Measurements from ENCODE around the gene CEP72.
A peak's percentile ranks its signal among the peaks of the same experiment; 100 is the strongest.
"Not testable (repeated sequence)": the region's sequence is repeated elsewhere in the genome, so short reads cannot be mapped to it uniquely, and the experiment has no call there.

CEP72 gene

DNA sequence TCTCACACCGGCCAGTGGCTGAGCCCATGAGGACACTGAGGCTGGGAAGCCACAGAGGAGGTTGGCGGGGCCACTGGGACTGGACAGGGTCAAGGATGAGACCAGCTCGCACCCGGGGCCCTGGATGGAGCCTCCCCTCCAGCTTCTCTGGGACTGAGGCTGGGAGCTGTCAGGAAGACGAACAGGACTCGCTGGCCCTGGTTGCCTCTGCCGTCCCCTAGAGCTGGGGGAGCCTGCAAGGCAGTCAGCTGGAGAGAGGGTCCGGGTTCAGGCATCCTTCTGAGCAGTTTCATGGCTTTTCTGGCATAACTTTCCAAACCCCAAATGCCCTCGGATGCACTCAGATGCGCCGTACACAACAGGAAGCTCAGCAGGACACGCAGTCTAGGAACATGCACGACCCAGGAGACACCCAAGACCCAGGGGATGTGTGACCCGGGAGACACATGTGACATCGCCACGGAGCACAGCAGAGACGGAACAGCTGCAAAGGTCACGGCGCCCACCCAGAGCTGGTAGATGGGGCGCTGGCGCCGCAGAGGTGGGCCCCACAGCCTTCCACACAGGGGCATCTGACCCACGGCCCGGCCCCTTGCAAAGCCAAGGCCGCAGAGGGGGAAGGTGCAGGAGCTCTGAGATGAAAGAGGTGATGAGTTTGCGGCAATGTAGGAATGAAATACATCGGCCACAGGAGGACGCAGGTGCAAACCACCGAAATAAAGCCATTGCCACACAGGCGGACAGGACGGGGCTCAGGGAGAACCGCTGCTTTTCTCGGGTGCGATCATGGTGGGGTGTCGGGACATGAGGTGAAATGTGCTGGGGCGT lies 63.9 kb downstream of the CEP72 start:
- H3K27me3 ChIP-seq = peaks cover 8% of the 10 kb centered on the region; the same call in 1 of the 2 replicates
- H3K36me3 ChIP-seq = no peaks in the 10 kb centered on the region
- H3K4me3 ChIP-seq (ENCODE audit: low read depth, low read length) = no peak overlapping the region
- DNase-seq = peak; percentile 10
- H3K9me3 ChIP-seq = no peaks in the 10 kb centered on the region
- H3K4me1 ChIP-seq = peaks cover 18% of the 10 kb centered on the region
- TF ChIP-seq, protein P1, sequence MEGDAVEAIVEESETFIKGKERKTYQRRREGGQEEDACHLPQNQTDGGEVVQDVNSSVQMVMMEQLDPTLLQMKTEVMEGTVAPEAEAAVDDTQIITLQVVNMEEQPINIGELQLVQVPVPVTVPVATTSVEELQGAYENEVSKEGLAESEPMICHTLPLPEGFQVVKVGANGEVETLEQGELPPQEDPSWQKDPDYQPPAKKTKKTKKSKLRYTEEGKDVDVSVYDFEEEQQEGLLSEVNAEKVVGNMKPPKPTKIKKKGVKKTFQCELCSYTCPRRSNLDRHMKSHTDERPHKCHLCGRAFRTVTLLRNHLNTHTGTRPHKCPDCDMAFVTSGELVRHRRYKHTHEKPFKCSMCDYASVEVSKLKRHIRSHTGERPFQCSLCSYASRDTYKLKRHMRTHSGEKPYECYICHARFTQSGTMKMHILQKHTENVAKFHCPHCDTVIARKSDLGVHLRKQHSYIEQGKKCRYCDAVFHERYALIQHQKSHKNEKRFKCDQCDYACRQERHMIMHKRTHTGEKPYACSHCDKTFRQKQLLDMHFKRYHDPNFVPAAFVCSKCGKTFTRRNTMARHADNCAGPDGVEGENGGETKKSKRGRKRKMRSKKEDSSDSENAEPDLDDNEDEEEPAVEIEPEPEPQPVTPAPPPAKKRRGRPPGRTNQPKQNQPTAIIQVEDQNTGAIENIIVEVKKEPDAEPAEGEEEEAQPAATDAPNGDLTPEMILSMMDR (IDR thresholded peaks at IDR 0.05; ENCODE audit: low read depth, low read length) = no peak

DNA sequence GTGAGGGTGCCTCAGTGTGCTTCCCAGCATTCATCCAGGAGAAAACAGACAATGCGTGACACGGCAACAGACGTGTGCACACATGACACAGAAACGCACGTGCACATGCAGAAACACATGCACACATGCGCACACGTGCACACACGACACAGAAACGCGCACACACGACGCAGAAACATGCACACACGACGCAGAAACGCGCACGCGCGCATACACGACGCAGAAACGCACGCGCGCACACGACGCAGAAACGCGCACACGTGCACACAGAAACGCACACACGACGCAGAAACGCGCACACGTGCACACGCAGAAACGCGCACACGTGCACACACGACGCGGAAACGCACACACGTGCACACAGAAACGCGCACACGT lies 64.5 kb downstream of the CEP72 start:
- no peak for DNase-seq
- Histone ChIP-seq H3K4me3 (ENCODE audit: low read depth, low read length) (no peak overlapping the region), H3K36me3 (no peaks in the 10 kb centered on the region), H3K27me3 (peaks cover 8% of the 10 kb centered on the region; the same call in 1 of the 2 replicates), H3K9me3 (no peaks in the 10 kb centered on the region), H3K4me1 (peaks cover 17% of the 10 kb centered on the region)
- TF ChIP-seq, protein P1 (IDR thresholded peaks at IDR 0.05; ENCODE audit: low read depth, low read length) = no peak

GRCh38 chr5:677131-678101 lies 65.3 kb downstream of the CEP72 start:
- Histone ChIP-seq H3K4me3 (ENCODE audit: low read depth, low read length) (no peak overlapping the region), H3K36me3 (no peaks in the 10 kb centered on the region), H3K27me3 (peaks cover 2% of the 10 kb centered on the region; the same call in 1 of the 2 replicates), H3K4me1 (peaks cover 10% of the 10 kb centered on the region), H3K9me3 (no peaks in the 10 kb centered on the region)
- TF ChIP-seq, protein P1 (IDR thresholded peaks at IDR 0.05; ENCODE audit: low read depth, low read length) = no peak
- peak; percentile 10 for DNase-seq

DNA sequence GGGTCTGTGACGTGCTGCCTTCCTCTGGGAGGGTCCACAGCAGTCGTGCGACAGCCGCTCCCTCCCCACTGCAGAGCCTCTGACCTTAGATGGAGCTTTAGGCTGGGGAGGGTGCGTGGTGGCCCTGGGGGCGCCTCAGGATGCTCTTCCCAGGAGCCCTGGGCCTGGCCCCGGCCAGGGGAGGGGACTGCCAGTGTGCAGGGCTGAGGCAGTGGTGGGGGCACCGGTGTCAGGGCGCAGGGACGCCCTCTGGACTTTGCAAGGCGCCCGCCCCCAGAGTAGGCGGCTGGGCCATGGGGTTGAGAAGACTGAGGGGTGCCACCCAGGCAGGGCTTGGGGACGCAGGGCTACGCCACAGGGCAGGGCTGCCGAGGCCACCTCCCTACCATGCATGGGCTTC lies 66.4 kb downstream of the CEP72 start:
- DNase-seq; H3K9me3 ChIP-seq; H3K36me3 ChIP-seq; H3K4me1 ChIP-seq; H3K27me3 ChIP-seq; H3K4me3 ChIP-seq (ENCODE audit: low read depth, low read length): not testable (repeated sequence)

- not testable (repeated sequence) for H3K36me3 ChIP-seq; H3K27me3 ChIP-seq; H3K4me1 ChIP-seq; H3K9me3 ChIP-seq; H3K4me3 ChIP-seq (ENCODE audit: low read depth, low read length)
- DNase-seq = peak; percentile 4
These were observed 67.2 kb downstream of the CEP72 start for GRCh38 chr5:679166-679895.

- not testable (repeated sequence) for H3K4me3 ChIP-seq (ENCODE audit: low read depth, low read length); DNase-seq; H3K9me3 ChIP-seq; H3K4me1 ChIP-seq; H3K36me3 ChIP-seq; H3K27me3 ChIP-seq
These were observed 68.1 kb downstream of the CEP72 start for GRCh38 chr5:680118-680795.

GRCh38 chr5:680836-681235 lies 68.7 kb downstream of the CEP72 start:
- not testable (repeated sequence) for H3K4me1 ChIP-seq; H3K36me3 ChIP-seq; H3K27me3 ChIP-seq; H3K4me3 ChIP-seq (ENCODE audit: low read depth, low read length); H3K9me3 ChIP-seq; DNase-seq

DNA sequence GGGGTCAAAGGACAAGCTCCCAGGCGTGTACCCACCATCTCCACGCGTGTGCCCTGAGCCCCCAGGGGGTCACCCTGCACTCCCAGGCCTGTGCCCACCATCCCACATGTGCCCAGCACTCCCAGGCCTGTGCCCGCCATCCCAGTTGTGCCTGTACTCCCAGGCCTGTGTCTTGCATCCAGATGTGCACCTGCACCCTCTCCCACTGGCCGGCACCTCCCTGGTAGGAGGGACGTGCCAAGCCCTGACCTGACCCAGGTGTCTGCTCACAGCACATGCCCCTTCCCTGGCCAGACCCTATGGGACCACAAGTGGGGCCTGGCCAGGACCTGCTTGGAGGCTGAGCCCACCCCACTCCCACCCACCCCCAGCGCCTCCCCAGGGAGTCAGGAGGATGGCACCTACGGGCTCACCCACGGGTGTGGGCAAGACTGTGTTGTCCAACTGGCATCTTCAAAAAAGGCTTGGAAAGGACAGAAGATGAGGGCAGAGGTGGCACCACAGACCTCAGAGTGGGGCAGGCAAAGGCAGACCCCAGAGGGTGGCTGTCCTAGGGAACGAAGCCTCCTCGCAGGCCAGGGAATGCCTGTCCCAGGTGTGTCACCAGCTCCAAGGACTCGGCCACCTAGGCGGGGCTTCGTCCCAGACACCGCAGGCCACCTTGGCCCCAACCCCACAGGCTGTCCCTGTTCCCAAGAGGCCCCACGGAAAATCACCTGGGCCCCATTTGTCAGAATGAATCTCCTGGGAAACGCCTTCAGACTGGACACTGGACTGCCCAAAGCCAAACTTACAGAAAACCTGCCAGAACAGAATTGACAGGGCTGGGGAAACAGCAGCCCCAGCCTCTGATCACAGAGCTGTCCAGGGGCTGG lies 69.4 kb downstream of the CEP72 start:
- not testable (repeated sequence) for H3K9me3 ChIP-seq; H3K4me3 ChIP-seq (ENCODE audit: low read depth, low read length); H3K4me1 ChIP-seq; H3K36me3 ChIP-seq; H3K27me3 ChIP-seq; DNase-seq

- not testable (repeated sequence) for H3K4me3 ChIP-seq (ENCODE audit: low read depth, low read length); H3K27me3 ChIP-seq; H3K4me1 ChIP-seq; H3K9me3 ChIP-seq; DNase-seq; H3K36me3 ChIP-seq
These were observed 70.1 kb downstream of the CEP72 start for GRCh38 chr5:682216-682615.

GRCh38 chr5:682651-683358 lies 70.7 kb downstream of the CEP72 start:
- not testable (repeated sequence) for H3K36me3 ChIP-seq; H3K27me3 ChIP-seq; H3K4me3 ChIP-seq (ENCODE audit: low read depth, low read length); H3K4me1 ChIP-seq; H3K9me3 ChIP-seq
- peak; percentile 17 for DNase-seq

Measured in BE2C (cell line).